Right forelimb (tissue), 1 donor: ENCODE measurements around the gene RAB33A.
A peak's percentile ranks its signal among the peaks of the same experiment; 100 is the strongest.

Experiments
- DNase-seq: peaks from one replicate; pipeline ENCODE4 v3.0.0-alpha.2; 2018

The RAB33A gene

DNA sequence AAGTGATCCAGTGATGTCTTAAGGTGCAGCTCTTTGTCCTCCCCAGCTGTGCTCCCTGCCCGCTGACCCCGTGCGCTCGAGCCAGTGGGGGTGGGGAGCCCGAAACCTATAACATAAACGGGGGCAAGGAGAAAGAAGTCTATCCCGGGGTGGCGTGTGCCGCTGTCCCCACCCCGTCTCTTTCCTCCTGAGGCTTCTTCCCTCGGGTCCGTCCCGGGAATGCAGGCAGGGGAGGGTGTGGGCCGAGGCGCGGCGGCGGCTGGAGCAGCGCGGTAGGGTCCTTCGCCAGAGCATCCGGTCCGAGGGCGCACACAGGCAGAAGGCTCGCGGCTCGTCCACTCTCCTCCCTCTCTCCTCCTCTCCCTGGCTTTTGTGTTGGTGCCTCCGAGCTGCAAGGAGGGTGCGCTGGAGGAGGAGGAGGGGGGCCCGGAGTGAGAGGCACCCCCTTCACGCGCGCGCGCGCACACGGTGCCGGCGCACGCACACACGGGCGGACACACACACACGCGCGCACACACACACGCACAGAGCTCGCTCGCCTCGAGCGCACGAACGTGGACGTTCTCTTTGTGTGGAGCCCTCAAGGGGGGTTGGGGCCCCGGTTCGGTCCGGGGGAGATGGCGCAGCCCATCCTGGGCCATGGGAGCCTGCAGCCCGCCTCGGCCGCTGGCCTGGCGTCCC is at the start of gene RAB33A:
TSS of gene RAB33A (plus strand) at position 517 of the 681 bp plus-strand sequence. CDS start at position 618, 101 bp downstream.
- DNase-seq, result peak; percentile 46

DNA sequence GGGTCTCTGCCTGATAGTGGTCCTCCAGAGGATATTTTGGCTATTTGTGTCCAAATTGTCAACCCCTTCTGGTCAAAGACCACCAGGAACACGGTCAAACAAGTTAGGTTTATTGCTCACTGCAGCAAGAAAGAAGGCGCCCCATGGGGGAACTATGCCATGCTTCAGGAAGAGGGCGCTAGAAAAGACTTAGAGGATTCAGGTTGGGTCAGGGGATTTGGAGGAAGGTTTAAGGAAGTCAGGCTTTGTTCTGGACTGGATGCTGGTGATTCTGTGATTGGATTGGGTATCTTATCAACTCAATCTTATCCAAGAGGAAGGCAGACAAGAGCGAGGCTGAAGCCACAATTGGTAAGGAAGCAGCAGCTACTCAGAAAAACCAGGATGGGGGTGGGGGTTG is 47.2 kb upstream of the RAB33A start:
- DNase-seq, result no peak

DNA sequence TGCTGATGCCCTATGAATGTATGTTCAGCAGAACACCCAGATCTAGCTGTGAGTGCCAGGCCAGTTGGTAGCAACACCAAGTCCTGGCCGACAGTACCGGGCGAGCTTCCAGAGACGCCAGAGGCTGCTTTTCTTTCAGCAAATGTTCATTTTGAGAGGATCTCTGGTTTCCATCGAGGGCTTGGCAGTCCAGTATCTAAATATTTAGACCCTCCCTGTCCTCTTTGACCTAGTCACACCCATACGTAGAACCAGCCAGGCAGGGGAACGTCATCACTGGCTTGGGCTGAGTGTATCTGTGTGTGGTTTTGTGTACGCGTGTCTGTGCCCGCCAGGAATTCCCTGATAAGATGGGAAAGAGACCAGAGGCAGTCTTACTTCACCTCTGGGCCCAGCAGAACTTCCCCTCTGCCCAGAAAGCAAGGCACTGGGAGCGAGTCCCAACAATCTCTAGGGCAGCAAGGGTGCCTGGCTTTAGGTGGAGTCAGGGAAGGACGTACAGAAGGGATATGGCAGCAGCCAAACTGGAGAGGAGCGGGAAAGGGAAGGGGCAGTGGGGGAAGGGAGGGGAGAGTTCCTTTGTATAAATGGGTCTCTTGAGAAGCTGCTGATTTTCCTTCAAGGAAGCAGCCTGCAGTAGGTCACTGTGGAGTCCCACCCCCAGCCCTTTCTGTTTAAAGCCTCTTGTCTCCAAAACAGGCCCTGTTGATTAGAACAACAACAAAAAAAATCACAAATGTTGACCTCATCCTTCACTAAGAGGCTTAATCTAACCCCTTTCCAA is 46.5 kb upstream of the RAB33A start:
- DNase-seq, result no peak

DNA sequence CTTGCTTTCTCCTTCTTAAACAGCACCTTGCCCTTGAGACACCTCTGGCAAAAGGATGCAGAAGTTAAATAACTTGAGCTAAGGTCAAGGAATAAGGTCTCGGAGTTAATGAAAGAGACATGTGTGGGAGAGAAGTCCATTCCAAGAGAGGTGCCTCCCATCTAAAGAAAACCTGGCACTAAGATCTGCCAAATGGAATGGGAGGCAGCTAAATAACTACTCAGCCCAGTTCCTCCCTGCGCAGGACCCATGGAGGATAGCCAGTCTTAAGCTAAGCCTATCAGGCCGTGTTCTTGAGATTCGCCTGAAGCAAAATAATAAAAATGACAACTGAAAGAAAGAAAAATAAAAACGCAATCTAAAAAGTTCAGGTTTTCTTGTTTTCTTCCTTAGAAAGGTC is 40.8 kb upstream of the RAB33A start:
- no peak for DNase-seq

DNA sequence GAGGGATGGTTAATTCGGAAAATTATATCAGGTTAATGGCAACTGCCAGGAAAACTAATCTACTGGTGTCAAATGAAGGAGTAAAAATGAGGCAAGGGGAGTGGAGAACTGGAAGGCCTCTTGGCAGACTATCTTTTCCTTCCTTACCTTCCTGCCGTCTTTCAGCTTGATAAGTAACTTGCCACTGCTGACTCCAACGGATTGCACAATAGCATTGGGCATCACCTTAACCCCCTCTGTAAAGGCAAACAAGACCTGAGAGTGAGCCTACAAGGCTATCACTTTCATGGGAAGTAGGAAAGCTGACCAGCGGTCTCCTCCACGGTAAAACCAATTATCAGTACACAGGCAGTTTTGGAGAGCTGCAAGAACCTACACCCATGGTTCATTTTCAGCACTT is 35.3 kb upstream of the RAB33A start:
- no peak for DNase-seq

DNA sequence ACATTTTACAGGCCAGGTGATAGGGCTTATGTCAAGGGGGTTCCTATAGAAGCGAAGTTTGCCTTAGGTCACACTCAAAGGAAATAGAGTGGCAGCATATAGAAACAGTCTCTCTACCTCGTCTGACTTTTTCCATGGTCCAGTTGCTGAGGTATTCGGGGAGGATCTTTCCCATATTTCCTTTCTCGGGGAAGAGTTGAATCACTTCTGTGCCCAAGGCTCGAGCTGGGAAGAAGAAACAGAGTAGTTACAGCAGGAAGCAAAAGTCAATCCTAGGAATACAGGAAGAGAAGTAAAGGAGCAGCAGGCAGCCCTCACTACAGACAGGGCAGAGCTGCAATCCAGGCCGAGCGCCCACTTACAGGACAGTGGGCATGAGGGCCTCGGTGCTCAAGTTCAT is 34.8 kb upstream of the RAB33A start:
- no peak for DNase-seq

DNA sequence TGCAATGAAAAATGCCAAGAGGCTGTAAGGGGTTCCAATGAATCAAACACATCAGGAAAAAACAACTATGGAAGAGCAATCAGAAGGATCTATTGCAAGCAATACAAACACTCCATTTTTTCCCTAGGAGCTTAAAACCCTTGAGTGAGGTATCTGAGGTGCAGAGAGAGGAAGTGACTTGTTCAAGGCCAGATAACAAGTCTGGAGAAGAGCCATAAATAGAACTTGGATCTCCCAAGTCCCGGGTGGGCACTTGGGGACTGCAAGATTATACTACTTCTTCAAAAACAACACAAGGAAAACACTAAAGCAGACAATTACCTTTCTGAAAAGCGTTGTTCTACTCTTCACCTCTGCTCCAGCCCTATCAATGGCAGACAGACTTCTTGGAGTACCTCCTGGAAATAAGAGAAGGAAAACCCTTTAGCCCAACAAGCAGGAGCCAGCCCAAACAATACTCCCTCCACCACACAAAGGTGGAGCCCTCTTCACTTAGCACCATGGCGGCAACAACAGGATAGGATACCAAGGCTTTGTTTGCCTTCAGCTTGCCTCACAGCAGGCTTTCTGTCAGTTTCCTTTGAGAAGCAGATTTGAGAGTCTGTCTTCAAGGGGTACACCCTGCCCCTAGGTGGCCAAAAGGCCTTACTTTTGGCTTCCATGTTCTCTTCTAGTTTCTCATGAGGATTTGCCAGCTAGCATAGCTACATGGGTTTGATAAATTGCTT is 32.1 kb upstream of the RAB33A start:
- no peak for DNase-seq

DNA sequence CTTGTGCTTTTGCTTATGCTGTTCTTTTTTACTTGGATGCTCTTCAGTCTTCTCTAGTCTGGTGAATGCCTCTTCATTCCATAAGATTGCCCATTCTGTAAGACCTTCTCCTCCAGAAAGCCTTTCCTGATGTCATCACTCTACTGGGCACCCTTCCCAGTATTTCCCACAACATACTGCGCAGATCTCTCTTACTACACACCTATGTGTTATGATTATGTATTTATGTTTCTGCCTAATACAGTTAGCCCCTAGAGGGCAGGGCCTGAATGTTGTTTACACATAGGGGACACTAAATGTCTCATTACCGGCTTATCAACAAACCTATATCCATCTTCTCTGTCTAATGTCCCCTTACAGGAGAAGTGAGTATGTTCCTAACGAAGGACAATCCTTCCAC is 27.3 kb upstream of the RAB33A start:
- no peak for DNase-seq

DNA sequence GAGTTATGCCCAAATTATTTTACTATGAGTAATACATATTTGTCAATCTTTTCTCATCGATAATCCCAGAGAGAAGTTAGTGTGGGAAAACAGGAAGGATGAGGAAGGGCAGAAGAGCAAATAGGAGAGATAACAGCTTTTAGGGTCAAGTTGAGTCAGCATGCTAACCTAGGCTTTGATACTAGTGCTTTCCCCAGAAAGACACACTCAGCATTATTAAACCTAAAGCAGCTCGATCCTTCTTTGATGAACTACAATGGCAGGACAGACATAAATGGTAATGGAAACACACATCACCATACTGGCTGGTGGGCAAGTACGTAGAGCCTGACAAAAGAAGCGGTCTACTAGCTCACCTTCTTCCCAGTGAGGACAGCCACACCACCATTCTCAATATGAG is 26.6 kb upstream of the RAB33A start:
- no peak for DNase-seq

DNA sequence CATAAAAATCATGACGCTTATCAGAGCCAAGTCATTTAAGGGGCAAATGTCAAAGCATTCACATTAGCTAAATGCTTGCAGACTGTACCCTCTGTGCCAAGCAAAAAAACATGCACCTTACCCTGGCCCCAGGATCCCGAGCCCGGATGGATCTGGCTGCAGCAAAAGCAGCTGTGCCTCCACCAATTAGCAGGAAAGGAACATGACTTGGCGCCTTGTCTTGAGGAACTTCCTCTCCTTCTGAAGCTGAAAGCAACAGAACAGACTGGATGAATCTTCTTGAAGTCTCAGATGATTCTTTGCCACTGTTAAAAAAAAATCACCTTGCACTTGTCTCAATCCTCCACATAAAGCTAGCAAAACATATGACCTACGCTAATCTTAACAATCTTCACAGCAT is 24.1 kb upstream of the RAB33A start:
- DNase-seq, result no peak

DNA sequence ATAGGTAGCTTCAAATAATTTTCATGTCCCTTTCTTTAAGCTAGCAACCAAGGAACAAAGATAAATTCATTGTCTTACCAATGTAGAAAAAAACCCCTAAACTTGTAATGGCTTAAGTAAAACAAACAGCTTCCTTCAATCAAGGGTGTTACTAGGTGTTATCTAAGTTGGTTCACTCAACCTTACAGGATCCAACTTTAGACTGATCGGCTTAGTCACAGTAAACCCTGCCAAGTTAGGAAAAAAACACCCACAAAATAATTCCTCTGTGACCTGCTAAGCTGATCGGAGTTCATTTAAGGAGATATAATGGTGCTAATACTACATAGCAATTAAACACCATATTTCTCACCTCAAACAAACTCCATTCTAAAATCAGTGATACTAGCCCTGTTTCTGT is 16.2 kb upstream of the RAB33A start:
- no peak for DNase-seq

DNA sequence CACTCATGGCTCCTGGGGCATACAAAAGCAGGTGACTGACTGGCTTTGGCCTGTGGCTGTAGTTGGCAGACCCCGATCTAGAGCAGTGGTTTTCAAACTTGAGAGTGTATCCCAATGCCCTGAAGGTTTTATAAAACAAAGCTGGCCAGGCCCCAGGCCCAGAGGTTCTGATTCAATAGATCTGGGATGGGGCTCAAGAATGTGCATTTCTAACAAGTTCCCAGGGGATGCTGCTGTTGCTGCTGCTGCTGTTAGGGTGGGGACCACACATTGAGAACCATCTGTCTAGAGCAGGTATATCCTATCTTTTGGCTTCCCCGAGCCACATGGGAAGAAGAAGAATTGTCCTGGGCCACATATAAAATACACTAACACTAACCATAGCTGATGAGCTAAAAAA is 13.5 kb upstream of the RAB33A start:
- no peak for DNase-seq

DNA sequence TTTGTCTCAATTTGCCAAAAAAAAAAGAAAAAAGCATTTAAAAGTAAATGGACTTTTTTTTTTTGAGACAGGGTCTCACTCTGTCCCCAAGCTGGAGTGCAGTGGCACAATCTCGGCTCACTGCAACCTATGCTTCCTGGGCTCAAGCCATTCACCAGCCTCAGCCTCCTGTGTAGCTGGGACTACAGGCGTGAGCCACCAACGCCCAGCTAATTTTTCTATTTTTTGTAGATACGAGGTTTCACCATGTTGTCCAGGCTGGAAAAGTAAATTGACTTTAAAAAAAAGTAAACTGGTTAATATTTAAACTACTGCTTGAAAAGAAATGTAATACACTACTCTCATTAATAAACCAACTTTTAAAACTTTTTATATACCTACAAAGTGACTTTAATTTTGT is 12.0 kb upstream of the RAB33A start:
- DNase-seq, result no peak

DNA sequence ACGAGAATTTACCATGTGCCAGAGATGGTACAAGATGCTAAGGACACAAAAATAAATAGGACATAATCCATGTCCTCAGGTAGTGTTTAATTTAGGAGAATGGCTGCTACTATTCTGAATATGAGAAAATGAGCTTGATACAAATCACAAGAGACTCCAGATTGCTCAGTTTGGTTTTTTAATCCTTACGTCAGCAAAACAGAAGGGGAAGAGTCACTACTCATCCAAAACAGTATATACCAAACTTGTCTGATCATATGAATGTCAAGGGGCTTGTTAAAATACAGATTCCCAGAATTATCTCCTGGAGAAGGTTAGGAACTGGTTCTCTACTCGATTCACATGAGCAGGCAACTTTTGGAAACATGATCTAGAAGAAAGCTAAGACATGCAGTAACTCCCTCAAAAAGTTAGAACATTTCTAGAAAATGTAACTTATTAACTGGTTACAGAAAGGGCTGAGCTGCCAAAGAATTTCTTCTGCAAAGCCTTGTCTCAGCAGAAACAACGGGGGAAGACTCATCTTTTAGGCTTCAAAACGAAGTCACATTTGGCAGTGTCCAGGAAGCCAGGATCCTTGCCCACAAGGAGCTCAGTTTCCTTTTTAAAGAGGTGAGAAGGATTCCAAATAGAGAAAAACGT is 9.5 kb upstream of the RAB33A start:
- DNase-seq, result no peak

DNA sequence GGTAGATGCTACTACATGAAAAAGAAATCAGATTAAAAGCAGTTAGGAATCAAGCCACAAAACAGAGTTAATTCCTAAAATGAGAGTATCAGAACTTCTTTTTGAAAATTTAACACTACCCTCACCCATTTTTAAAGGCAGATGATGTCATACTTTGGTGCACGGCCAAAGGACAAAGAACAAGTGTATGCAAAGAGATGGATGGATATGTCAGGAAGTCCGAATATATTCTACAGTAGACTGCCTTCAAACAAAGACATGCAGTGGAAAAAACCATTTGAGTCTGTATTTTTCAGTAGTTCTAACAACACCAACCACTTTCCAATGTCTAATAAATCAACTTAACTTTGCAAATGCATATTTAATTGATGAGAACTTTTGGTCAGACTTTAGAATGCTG is 8.4 kb upstream of the RAB33A start:
- DNase-seq, result no peak

DNA sequence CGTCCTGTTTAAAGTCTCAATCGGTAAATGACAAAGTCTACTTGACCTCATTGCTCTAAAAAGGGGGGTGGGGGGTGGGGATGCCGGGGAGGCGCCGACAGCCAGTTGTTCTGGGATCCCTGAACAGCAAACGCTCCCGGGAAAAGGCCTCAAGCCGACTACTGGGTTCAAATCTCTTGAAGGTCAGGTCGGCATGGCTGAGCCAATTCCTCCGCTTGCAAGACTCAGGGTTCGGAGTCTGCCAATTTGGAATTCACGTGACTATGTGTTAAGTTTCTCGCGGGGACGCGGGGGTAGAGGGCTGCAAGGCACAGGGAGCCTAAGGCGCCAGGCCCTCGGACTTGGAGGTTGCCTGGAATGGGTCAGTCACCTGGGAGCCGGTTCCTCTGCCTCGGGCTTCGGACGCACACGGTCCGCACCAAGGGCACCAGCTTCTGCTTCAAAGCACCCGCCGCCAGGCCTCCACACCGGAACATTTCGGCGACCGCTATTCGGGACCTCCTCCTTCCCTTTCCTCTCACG is 6.5 kb upstream of the RAB33A start:
- DNase-seq, result no peak

DNA sequence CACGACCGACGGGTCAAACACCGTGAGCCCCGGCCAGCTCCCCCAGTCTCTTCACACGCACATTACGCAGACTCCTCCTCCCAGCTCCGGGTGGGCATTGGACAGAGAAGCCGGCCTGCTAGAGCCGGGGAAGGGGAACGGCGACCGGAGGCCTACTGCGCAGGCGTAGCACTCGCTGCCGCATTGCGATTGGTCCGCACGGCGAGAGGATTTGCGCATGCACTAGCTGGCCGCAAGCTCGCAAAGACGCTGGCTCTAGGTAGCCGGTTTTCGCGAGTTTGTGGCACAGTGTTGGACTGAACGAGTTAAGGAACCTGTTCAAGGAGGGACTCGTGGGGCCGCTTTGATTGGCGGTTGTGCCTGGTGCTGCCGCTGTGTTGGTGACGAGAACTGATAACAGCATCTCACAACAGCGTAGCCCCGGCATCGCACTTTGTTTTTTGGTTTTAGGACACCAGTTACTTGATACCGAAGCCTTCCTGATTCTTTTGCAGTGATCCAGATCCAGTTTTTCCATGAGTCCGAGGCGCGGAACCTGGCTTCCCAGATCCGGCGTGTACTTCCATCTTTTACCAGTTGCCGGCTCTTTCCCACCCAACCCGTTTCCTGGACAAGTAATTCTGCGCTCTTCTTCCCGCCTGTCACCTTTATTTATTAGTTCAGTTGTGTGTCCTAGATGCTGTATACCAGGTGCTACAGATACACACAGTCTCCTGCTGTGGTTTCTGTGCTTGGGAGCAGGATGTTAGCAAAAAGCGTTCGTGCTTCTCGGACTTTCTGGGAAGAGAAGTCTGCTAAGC is 5.9 kb upstream of the RAB33A start, which contains the start of gene AIFM1:
TSS of gene AIFM1 (minus strand) at position 139 of the 800 bp plus-strand sequence. CDS start 185 bp downstream, outside the sequence.
- DNase-seq, result peak; percentile 90

DNA sequence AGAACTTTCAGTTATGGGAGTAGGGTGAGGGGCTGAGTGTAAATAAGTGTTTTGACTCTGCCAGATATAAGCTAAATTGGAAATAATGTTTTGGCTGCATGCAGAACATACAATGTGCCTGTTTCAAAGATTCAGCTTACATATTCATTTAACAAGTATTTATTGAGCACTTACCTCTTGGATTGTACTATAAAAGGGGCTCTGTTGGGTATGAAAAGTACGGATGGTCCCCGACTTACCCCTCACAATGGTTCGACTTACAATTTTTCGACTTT is 5.3 kb upstream of the RAB33A start:
- no peak for DNase-seq

DNA sequence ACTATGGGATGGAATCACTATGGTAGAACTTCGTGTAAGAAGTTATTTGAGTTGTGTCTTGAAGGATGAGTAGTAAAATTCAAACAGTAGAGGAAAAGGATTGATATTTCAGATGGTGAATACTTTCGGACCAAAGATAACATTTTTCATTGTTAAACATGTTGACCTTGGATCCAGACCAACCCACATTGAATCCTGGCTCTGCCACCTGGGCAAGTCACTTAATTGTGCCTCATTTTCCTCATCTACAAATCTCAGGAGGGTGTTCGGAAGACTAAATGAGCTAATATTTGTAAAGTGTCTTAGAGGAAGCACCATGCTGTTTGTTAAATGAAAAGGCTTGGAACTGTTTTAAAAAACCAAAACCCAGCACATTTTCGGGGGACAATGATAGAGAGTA is 4.7 kb upstream of the RAB33A start:
- DNase-seq, result no peak

DNA sequence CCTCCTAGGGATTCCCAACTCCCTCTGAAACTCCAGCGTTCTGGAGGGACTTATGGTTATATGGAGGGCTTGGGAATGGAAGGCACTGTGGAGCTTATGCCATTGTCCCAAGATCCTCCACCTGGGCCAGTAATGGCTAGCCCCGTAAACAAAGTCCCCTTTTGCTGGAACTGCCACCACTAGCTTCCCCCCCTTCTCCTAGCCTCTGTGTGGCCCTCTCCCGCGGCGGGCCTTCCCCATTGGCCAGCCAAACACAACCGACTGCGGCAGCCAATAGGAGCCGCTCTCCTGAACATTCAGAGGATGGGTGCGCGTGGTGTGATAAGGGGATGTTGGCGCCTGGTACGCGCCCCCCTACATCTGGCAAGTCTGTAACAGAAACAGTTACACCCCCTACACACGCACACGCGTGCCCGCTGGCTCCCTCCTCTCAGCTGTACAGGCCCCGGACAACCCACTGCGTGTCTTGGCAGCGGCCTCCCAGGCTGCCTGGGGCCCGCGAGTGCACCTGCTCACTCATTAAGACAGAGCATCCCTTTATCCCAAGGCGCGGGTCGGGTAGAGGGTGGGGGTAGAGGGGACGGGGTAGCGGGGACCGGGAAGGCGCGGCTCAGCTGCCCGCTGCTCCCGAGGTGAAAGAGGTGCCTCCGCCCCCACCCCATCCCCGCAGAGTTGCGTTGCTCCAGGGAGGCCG is 863 bp upstream of the RAB33A start:
- DNase-seq, result no peak

DNA sequence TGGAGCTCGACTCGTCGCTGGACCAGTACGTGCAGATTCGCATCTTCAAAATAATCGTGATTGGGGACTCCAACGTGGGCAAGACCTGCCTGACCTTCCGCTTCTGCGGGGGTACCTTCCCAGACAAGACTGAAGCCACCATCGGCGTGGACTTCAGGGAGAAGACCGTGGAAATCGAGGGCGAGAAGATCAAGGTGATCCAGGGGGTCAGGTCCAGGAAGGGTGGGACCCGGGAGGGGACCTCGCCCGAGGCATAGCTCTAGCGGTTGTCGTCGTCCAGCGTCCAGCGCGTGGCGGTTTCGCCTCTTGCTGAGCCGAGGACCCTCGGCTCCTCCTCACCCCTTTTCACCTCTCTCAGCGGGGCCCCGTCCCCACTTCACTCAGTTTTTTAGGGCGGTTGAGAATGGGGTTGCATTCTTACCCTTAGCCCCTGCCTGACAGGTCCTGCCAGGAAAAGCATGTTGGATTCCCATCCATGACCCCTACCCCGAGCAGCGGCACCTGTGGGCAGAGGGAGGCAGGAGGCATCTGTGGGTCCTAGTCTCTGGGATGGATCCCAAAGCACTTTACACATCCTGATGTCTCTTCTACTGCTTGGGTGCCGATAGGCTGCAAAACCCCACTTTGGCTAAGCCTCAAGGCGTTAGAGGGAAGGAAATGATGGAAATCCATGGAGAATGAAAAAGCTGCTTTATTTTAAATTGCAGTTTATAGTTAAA is 524 bp downstream of the RAB33A start:
- no peak for DNase-seq
